IMR-90 (cell line): Measurements from ENCODE around the gene SPRR4. TPM values are rescaled to one million over a fixed set of nuclear protein-coding genes. Genes with fewer than 3 reads are reported as not detected.

Experiments used
- ATAC-seq: fragments of 200-7000 bp; cut with Tn5 transposase; 2 replicates; pipeline ENCODE4 v1.9.1; 2020; ENCODE audit warnings: low read depth, mild to moderate bottlenecking, moderate library complexity
- BruUV-seq: library from RNA; stranded (reverse); fragments of 400-500 nt; replicated peaks from 2 replicates; lab custom pipeline; 2021; lab: Mats Ljungman, UMichigan
- CTCF ChIA-PET: fragments of 300-600 bp; formaldehyde crosslinking; extraction: SDS; loops from one replicate; lab custom pipeline; 2021; ENCODE audit warnings: antibody characterized with exemption; lab: Yijun Ruan, JAX
- POLR2A ChIA-PET: fragments of 300-600 bp; sonication (Branson Sonifier 250); formaldehyde crosslinking; loops from one replicate; lab custom pipeline; 2022; ENCODE audit warnings: antibody characterized with exemption; ENCODE audit not compliant: unreplicated experiment; lab: Charles Lee
- DNase-seq: peaks from one replicate; pipeline ENCODE4 v3.0.0; 2013
- H2AFZ ChIP-seq: replicated peaks from 2 replicates; pipeline ENCODE3; 2013; ENCODE audit warnings: low read length, mild to moderate bottlenecking; ENCODE audit not compliant: poor library complexity
- H2AK5ac ChIP-seq: 2 replicates; pipeline ENCODE4 v1.6.1; 2013; ENCODE audit warnings: low read depth, low read length, inconsistent platforms
- H2AK9ac ChIP-seq: replicated peaks from 2 replicates; pipeline ENCODE3; 2013; ENCODE audit warnings: mild to moderate bottlenecking, low read depth, low read length, moderate library complexity; ENCODE audit not compliant: poor library complexity
- H2BK120ac ChIP-seq: 2 replicates; pipeline ENCODE4 v1.6.1; 2013; ENCODE audit warnings: low read depth, low read length, inconsistent platforms
- H2BK15ac ChIP-seq: 3 replicates; pipeline ENCODE4 v1.6.1; 2013; ENCODE audit warnings: low read depth, low read length, inconsistent platforms
- H2BK20ac ChIP-seq: 2 replicates; pipeline ENCODE4 v1.6.1; 2013; ENCODE audit warnings: low read depth, mild to moderate bottlenecking, inconsistent platforms, low read length, moderate library complexity
- H2BK5ac ChIP-seq: 2 replicates; pipeline ENCODE4 v1.6.1; 2013; ENCODE audit warnings: mild to moderate bottlenecking, low read depth, low read length, inconsistent platforms; ENCODE audit not compliant: poor library complexity, severe bottlenecking
- H3K14ac ChIP-seq: replicated peaks from 2 replicates; pipeline ENCODE4 v1.6.1; 2013; ENCODE audit warnings: low read depth, low read length, inconsistent platforms
- H3K18ac ChIP-seq: 2 replicates; pipeline ENCODE4 v1.6.1; 2013; ENCODE audit warnings: low read depth, low read length, control low read depth
- H3K23ac ChIP-seq: 2 replicates; pipeline ENCODE4 v1.6.1; 2013; ENCODE audit warnings: low read depth, low read length, inconsistent platforms
- H3K27ac ChIP-seq: 2 replicates; pipeline ENCODE4 v1.5.1; 2013; ENCODE audit warnings: mild to moderate bottlenecking, control low read depth, low read length; ENCODE audit not compliant: insufficient read depth
- H3K27me3 ChIP-seq: 2 replicates; pipeline ENCODE4 v1.6.1; 2013; ENCODE audit warnings: low read length; ENCODE audit not compliant: control insufficient read depth, insufficient read depth
- H3K36me3 ChIP-seq: 2 replicates; pipeline ENCODE4 v1.6.1; 2013; ENCODE audit warnings: low read length, mixed read lengths; ENCODE audit not compliant: control insufficient read depth, insufficient read depth
- H3K4ac ChIP-seq: 2 replicates; pipeline ENCODE4 v1.6.1; 2013; ENCODE audit warnings: low read depth, low read length, inconsistent platforms
- H3K4me1 ChIP-seq: 2 replicates; pipeline ENCODE4 v1.6.1; 2013; ENCODE audit warnings: low read length, mixed read lengths; ENCODE audit not compliant: control insufficient read depth, insufficient read depth
- H3K4me2 ChIP-seq: 2 replicates; pipeline ENCODE4 v1.6.1; 2013; ENCODE audit warnings: low read depth, mild to moderate bottlenecking, control low read depth, low read length, moderate library complexity
- H3K4me3 ChIP-seq: 2 replicates; pipeline ENCODE4 v1.5.1; 2013; ENCODE audit warnings: low read depth, mild to moderate bottlenecking, control low read depth, low read length, moderate library complexity; ENCODE audit not compliant: insufficient read depth
- H3K56ac ChIP-seq: 2 replicates; pipeline ENCODE4 v1.6.1; 2013; ENCODE audit warnings: low read length, inconsistent platforms; ENCODE audit not compliant: insufficient read depth; ENCODE audit errors: extremely low read depth
- H3K79me1 ChIP-seq, 2 experiments: 2 replicates each; pipeline ENCODE4 v1.6.1; 2013; ENCODE audit warnings: low read length in 2 of 2, inconsistent platforms in 1 of 2, low read depth in 1 of 2
- H3K9ac ChIP-seq: 2 replicates; pipeline ENCODE4 v1.6.1; 2013; ENCODE audit warnings: low read depth, low read length, control low read depth
- H3K9me1 ChIP-seq: 2 replicates; pipeline ENCODE4 v1.6.1; 2013; ENCODE audit warnings: low read length, inconsistent platforms; ENCODE audit not compliant: insufficient read depth
- H3K9me3 ChIP-seq: 2 replicates; pipeline ENCODE4 v1.6.1; 2013; ENCODE audit warnings: low read length; ENCODE audit not compliant: control insufficient read depth, insufficient read depth
- H4K20me1 ChIP-seq: 2 replicates; pipeline ENCODE4 v1.6.1; 2013; ENCODE audit warnings: low read length, inconsistent platforms; ENCODE audit not compliant: insufficient read depth
- H4K5ac ChIP-seq: 2 replicates; pipeline ENCODE4 v1.6.1; 2013; ENCODE audit warnings: mild to moderate bottlenecking, low read depth, low read length, control low read depth
- H4K8ac ChIP-seq, 2 experiments: 2 replicates each; pipeline ENCODE4 v1.6.1; 2013; ENCODE audit warnings: low read depth in 2 of 2, low read length in 2 of 2, control low read depth in 1 of 2, inconsistent platforms in 1 of 2
- H4K91ac ChIP-seq: 2 replicates; pipeline ENCODE4 v1.6.1; 2013; ENCODE audit warnings: low read depth, low read length, inconsistent platforms; ENCODE audit not compliant: insufficient read depth
- CEBPB ChIP-seq: IDR thresholded peaks from 2 replicates; pipeline ENCODE4 v1.6.1; 2012; ENCODE audit warnings: low read depth, low read length, improper control_type of control experiment
- CHD1 ChIP-seq: IDR thresholded peaks from 2 replicates; pipeline ENCODE4 v1.6.1; 2012; ENCODE audit warnings: low read depth, low read length, improper control_type of control experiment
- FOS ChIP-seq: fragments of 150-350 bp; IDR thresholded peaks from 2 replicates; pipeline ENCODE4 v1.6.1; 2016; ENCODE audit warnings: low read depth, low read length
- MAFK ChIP-seq: IDR thresholded peaks from 2 replicates; pipeline ENCODE4 v1.6.1; 2012; ENCODE audit warnings: low read depth, low read length, improper control_type of control experiment
- MAZ ChIP-seq: IDR thresholded peaks from 2 replicates; pipeline ENCODE4 v1.6.1; 2012; ENCODE audit warnings: low read depth, mild to moderate bottlenecking, low read length, improper control_type of control experiment, moderate library complexity, borderline replicate concordance
- MXI1 ChIP-seq: IDR thresholded peaks from 2 replicates; pipeline ENCODE4 v1.6.1; 2012; ENCODE audit warnings: low read depth, mild to moderate bottlenecking, low read length, moderate library complexity, borderline replicate concordance
- NFE2L2 ChIP-seq: fragments of 150-350 bp; IDR thresholded peaks from 2 replicates; pipeline ENCODE4 v1.6.1; 2016; ENCODE audit warnings: low read depth, mild to moderate bottlenecking, low read length
- POLR2A ChIP-seq: IDR thresholded peaks from 2 replicates; pipeline ENCODE4 v1.6.1; 2012; ENCODE audit warnings: mild to moderate bottlenecking, low read depth, low read length
- RAD21 ChIP-seq: IDR thresholded peaks from 2 replicates; pipeline ENCODE4 v1.6.1; 2012; ENCODE audit warnings: low read length, improper control_type of control experiment
- RCOR1 ChIP-seq: IDR thresholded peaks from 2 replicates; pipeline ENCODE4 v1.6.1; 2012; ENCODE audit warnings: mild to moderate bottlenecking, low read length, improper control_type of control experiment; ENCODE audit not compliant: insufficient replicate concordance
- RFX5 ChIP-seq: IDR thresholded peaks from 2 replicates; pipeline ENCODE4 v1.8.0; 2012; ENCODE audit warnings: low read depth, mild to moderate bottlenecking, low read length, moderate library complexity
- SMC3 ChIP-seq: fragments of 150-350 bp; IDR thresholded peaks from 2 replicates; pipeline ENCODE4 v1.6.1; 2016; ENCODE audit warnings: low read depth, mild to moderate bottlenecking, antibody characterized with exemption, low read length, moderate library complexity
- USF2 ChIP-seq: fragments of 150-350 bp; IDR thresholded peaks from 2 replicates; pipeline ENCODE4 v1.6.1; 2017; ENCODE audit warnings: mild to moderate bottlenecking, antibody characterized with exemption, low read length, low read depth
- WGBS, 2 experiments: methylation state at CpG; one replicate each; pipeline versions ENCODE4 v1.1.5 to v1.1.7; 2013; ENCODE audit warnings: missing lambda C conversion rate in 2 of 2; ENCODE audit not compliant: insufficient read length in 1 of 2; ENCODE audit errors: extremely low coverage in 2 of 2; 5-methylcytosine and 5-hydroxymethylcytosine counted together
- dilution Hi-C: fragments of 300-500 bp; cut with HindIII; formaldehyde crosslinking; loops from one replicate; pipeline ENCODE4 v1.14.3; 2018; ENCODE audit warnings: low sequenced_read_pairs; ENCODE audit not compliant: unreplicated experiment
- in situ Hi-C: fragments of 300-500 bp; cut with MboI; formaldehyde crosslinking; loops from 3 replicates; pipeline ENCODE4 v1.14.3; 2019; ENCODE audit warnings: low sequenced_read_pairs, inconsistent platforms, mixed read lengths
- intact Hi-C: fragments of 100-400 bp; cut with micrococcal nuclease; formaldehyde crosslinking; loops from 2 replicates; pipeline ENCODE4 v1.10.0; 2022
- polyA plus RNA-seq, 3 experiments: library from polyadenylated mRNA; depleted of rRNA; stranded (reverse); fragments of >200 nt; gene quantifications; 2 replicates each; pipeline ENCODE4 v1.2.3, GENCODE V29; 2012; ENCODE audit warnings: low replicate concordance in 1 of 3
- total RNA-seq: library from RNA; depleted of rRNA; stranded (reverse); fragments of >200 nt; gene quantifications from 2 replicates; pipeline ENCODE4 v1.2.3, GENCODE V29; 2012
- TF ChIP-seq, protein P1 (sequence below): fragments of 150-350 bp; IDR thresholded peaks from 2 replicates; pipeline ENCODE4 v1.6.1; 2016; ENCODE audit warnings: low read depth, mild to moderate bottlenecking, low read length, moderate library complexity, borderline replicate concordance

The SPRR4 gene
- total and polyA plus RNA-seq, 2 of the 4 experiments (the other 2 are of a cell fraction) = not detected

DNA sequence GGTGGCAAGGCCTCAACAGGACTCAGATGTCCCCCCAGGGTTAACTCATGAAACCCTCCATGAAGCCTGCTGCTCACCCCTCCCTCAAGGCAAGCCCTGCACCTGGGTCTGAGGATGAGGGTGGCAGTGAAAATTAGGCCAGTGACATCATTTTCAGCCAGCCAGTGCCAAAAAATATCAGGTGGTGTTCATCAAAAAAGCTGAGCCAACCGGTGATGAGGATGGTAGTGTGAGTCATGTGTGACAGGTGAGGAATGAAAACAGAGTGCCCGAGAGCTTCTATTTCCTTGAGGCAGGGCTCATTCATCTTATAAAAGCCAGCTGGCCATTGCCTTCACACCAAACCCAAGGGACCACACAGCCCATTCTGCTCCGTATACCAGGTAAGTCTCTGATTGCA is 13.3 kb downstream of the SPRR4 start, which contains the start of gene SPRR1A:
TSS of gene SPRR1A (plus strand) at position 339 of the 400 bp plus-strand sequence. CDS start 1,150 bp downstream, outside the sequence.
- Histone ChIP-seq H2AFZ (no peak within 1 kb of the TSS), H3K27ac (no peak within 1 kb of the TSS), H4K91ac (no peak within 1 kb of the TSS), H3K4me3 (no peak within 1 kb of the TSS), H3K56ac (no peak within 1 kb of the TSS), H4K5ac (no peak within 1 kb of the TSS), H2BK120ac (no peak within 1 kb of the TSS), H3K4ac (no peak within 1 kb of the TSS), H3K9me1 (no peaks in the 10 kb centered on the region), H3K36me3 (no peaks in the 10 kb centered on the region), H3K27me3 (no peaks in the 10 kb centered on the region), H4K8ac (no peak within 1 kb of the TSS), H3K4me1 (no peaks in the 10 kb centered on the region), H3K9ac (no peak within 1 kb of the TSS), H2BK15ac (no peak within 1 kb of the TSS), H3K23ac (no peak within 1 kb of the TSS), H2BK20ac (no peak within 1 kb of the TSS), H3K18ac (no peak within 1 kb of the TSS), H3K4me2 (no peak within 1 kb of the TSS), H3K14ac (no peak within 1 kb of the TSS), H2AK5ac (no peak within 1 kb of the TSS), H2BK5ac (no peak within 1 kb of the TSS), H4K20me1 (no peaks in the 10 kb centered on the region), H2AK9ac (no peak within 1 kb of the TSS), H3K79me1 (no peaks in the 10 kb centered on the region), H3K9me3 (no peaks in the 10 kb centered on the region)
- WGBS, 2 experiments = no CpG with 5 or more reads among the region's 3 CpGs
- TF ChIP-seq MAFK (no peak), USF2 (no peak), SMC3 (no peak), MAZ (no peak), POLR2A (no peak), CEBPB (no peak), MXI1 (no peak), RFX5 (no peak), RCOR1 (no peak), RAD21 (no peak), NFE2L2 (no peak), FOS (no peak), CHD1 (no peak)
- TF ChIP-seq, protein P1, sequence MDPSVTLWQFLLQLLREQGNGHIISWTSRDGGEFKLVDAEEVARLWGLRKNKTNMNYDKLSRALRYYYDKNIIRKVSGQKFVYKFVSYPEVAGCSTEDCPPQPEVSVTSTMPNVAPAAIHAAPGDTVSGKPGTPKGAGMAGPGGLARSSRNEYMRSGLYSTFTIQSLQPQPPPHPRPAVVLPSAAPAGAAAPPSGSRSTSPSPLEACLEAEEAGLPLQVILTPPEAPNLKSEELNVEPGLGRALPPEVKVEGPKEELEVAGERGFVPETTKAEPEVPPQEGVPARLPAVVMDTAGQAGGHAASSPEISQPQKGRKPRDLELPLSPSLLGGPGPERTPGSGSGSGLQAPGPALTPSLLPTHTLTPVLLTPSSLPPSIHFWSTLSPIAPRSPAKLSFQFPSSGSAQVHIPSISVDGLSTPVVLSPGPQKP = no peak
- DNase-seq = no peak
- dilution Hi-C loops = no loop called here
- no peak for ATAC-seq
- ChIA-PET POLR2A (no interaction called here), CTCF (interaction anchor here (0.6 kb wide), 1 partner anchor 12 kb away, joined by 3 read pairs; no protein-coding TSS in a partner anchor)
- in situ Hi-C loops = no loop called here
- no TSS peak for BruUV-seq
- intact Hi-C loops = no loop called here
